Uterus (tissue), 2 donors: Measurements from ENCODE around the gene HLCS.

ENCODE experiments used
- CTCF ChIP-seq, 4 experiments: fragments of 200-600 bp in 2 of 4; fragments of 450-650 bp in 2 of 4; sonication (generic) in 2 of 4; IDR thresholded peaks; one replicate each; pipeline ENCODE4 v1.5.1; 2016 to 2019; ENCODE audit warnings: antibody characterized with exemption in 4 of 4, mild to moderate bottlenecking in 2 of 4, moderate library complexity in 1 of 4
- POLR2A ChIP-seq, 2 donors: fragments of 450-650 bp; IDR thresholded peaks; one replicate each; pipeline ENCODE4 v1.6.1; 2016; ENCODE audit warnings: antibody characterized with exemption in 2 of 2, mild to moderate bottlenecking in 1 of 2, moderate library complexity in 1 of 2

GRCh38 chr21:36729310-36729970 is 237.0 kb downstream of the HLCS start:
- TF ChIP-seq CTCF (IDR thresholded peaks at IDR 0.05), result no peak
- no peak for TF ChIP-seq POLR2A (IDR thresholded peaks at IDR 0.05)
